Aorta (tissue), 5 donors: ENCODE measurements around the gene CNGA3. TPM values are rescaled to one million over a fixed set of nuclear protein-coding genes. Genes with fewer than 3 reads are reported as not detected.
A peak's percentile ranks its signal among the peaks of the same experiment; 100 is the strongest.

Experiments
- ATAC-seq: fragments of 200-7000 bp; cut with Tn5 transposase; one replicate; pipeline ENCODE4 v1.9.1; 2022; ENCODE audit warnings: moderate library complexity; ENCODE audit not compliant: low FRiP score
- DNase-seq, 2 donors: peaks; one replicate each; pipeline ENCODE4 v3.0.0-alpha.2; 2020
- H3K27ac ChIP-seq, 2 donors: one replicate each; pipeline ENCODE4 v1.5.1; 2013; ENCODE audit warnings: low read length in 2 of 2, mild to moderate bottlenecking in 2 of 2, moderate library complexity in 2 of 2, control low read depth in 1 of 2, inconsistent platforms in 1 of 2, low read depth in 1 of 2
- H3K27me3 ChIP-seq, 2 donors: one replicate each; pipeline ENCODE4 v1.6.1; 2013; ENCODE audit warnings: control low read depth in 1 of 2, low read length in 1 of 2, mild to moderate bottlenecking in 1 of 2, moderate library complexity in 1 of 2; ENCODE audit not compliant: insufficient read depth in 2 of 2, control insufficient read depth in 1 of 2
- H3K36me3 ChIP-seq, 2 donors: one replicate each; pipeline ENCODE4 v1.6.1; 2013; ENCODE audit warnings: control low read depth in 1 of 2, low read length in 1 of 2, mild to moderate bottlenecking in 1 of 2; ENCODE audit not compliant: insufficient read depth in 2 of 2, control insufficient read depth in 1 of 2
- H3K4me1 ChIP-seq, 2 donors: one replicate each; pipeline ENCODE4 v1.6.1; 2013; ENCODE audit warnings: low read length in 2 of 2, control low read depth in 1 of 2, mild to moderate bottlenecking in 1 of 2, moderate library complexity in 1 of 2; ENCODE audit not compliant: insufficient read depth in 2 of 2, control insufficient read depth in 1 of 2
- H3K4me3 ChIP-seq, 2 donors: one replicate each; pipeline ENCODE4 v1.5.1; 2013; ENCODE audit warnings: low read length in 2 of 2, control low read depth in 1 of 2, mild to moderate bottlenecking in 1 of 2
- H3K9me3 ChIP-seq: one replicate; pipeline ENCODE4 v1.6.1; 2013; ENCODE audit warnings: mild to moderate bottlenecking, low read length; ENCODE audit not compliant: control insufficient read depth
- WGBS, 2 donors: extraction: QIAGEN DNeasy Blood & Tissue Kit; methylation state at CpG; one replicate each; pipeline ENCODE4 v1.1.7; 2013; 5-methylcytosine and 5-hydroxymethylcytosine counted together
- intact Hi-C, 2 donors: fragments of 100-400 bp; cut with DNase I; formaldehyde crosslinking; loops; one replicate each; pipeline versions ENCODE4 v1.14.2 to v1.15.0; 2022
- polyA plus RNA-seq, 2 donors: library from polyadenylated mRNA; stranded (reverse); fragments of 200-250 nt; gene quantifications; one replicate each; pipeline ENCODE4 v1.2.3, GENCODE V29; 2013
- total RNA-seq, 2 donors: library from RNA; stranded (reverse); fragmentation: NEBNext Ultra II Directional; extraction: Animal tissue kit (Norgen Biotek cat#: 25700); gene quantifications; one replicate each; pipeline ENCODE4 v1.2.1, GENCODE V29; 2021
- donor health status: healthy with polysubstance abuse.
- donor health status: Bipolar disorder and iron deficiency.
- donor health status: DM: no; HTN: no; CAD: no.
- donor health status: DM: no; HTN: no; CAD: no.
- donor health status: DM: yes; HTN: yes; CAD: no.

The CNGA3 gene
- total and polyA plus RNA-seq, 4 donors, result not detected

- WGBS, 2 donors, result 6 to 9% methylated on average over 7 of the region's 7 CpGs
- no peaks in the 10 kb centered on the region for H3K36me3 ChIP-seq
- H3K27ac ChIP-seq, result no peak overlapping the region
- H3K4me3 ChIP-seq, result no peak overlapping the region
- DNase-seq (peak; percentile 84 to 92), ATAC-seq (peak; percentile 79)
- no peaks in the 10 kb centered on the region for H3K4me1 ChIP-seq
- intact Hi-C loops, result loop anchor here (2.0 to 10.0 kb wide), 2 partner anchors 578 to 680 kb away; no protein-coding TSS in a partner anchor
- no peaks in the 10 kb centered on the region for H3K27me3 ChIP-seq
- no peaks in the 10 kb centered on the region for H3K9me3 ChIP-seq
Measured at GRCh38 chr2:98385050-98385699, 38.9 kb downstream of the CNGA3 start.

GRCh38 chr2:98387478-98387877 is 41.2 kb downstream of the CNGA3 start:
- Histone ChIP-seq H3K27ac (no peak overlapping the region), H3K4me3 (no peak overlapping the region), H3K4me1 (no peaks in the 10 kb centered on the region), H3K27me3 (no peaks in the 10 kb centered on the region), H3K9me3 (no peaks in the 10 kb centered on the region), H3K36me3 (no peaks in the 10 kb centered on the region)
- ATAC-seq (no peak), DNase-seq (no peak)
- intact Hi-C loops, result loop anchor here in 1 of 2 donors (10.0 kb wide), 1 partner anchor 683 kb away; no protein-coding TSS in a partner anchor
- 89 to 91% methylated on average over 16 of the region's 16 CpGs for WGBS, 2 donors

GRCh38 chr2:98388081-98388480 is 41.8 kb downstream of the CNGA3 start:
- ATAC-seq (no peak), DNase-seq (no peak)
- Histone ChIP-seq H3K9me3 (no peaks in the 10 kb centered on the region), H3K27ac (no peak overlapping the region), H3K27me3 (no peaks in the 10 kb centered on the region), H3K4me1 (no peaks in the 10 kb centered on the region), H3K4me3 (no peak overlapping the region), H3K36me3 (no peaks in the 10 kb centered on the region)
- intact Hi-C loops, result loop anchor here in 1 of 2 donors (10.0 kb wide), 1 partner anchor 683 kb away; no protein-coding TSS in a partner anchor
- WGBS, 2 donors, result 87% methylated on average over 15 of the region's 15 CpGs

GRCh38 chr2:98388601-98389250 is 42.5 kb downstream of the CNGA3 start:
- no peak overlapping the region for H3K27ac ChIP-seq
- intact Hi-C loops, result loop anchor here in 1 of 2 donors (10.0 kb wide), 1 partner anchor 684 kb away; no protein-coding TSS in a partner anchor
- H3K9me3 ChIP-seq, result no peaks in the 10 kb centered on the region
- ATAC-seq, result no peak
- no peaks in the 10 kb centered on the region for H3K4me1 ChIP-seq
- H3K27me3 ChIP-seq, result no peaks in the 10 kb centered on the region
- 73 to 75% methylated on average over 17 of the region's 17 CpGs for WGBS, 2 donors
- no peak overlapping the region for H3K4me3 ChIP-seq
- DNase-seq, result no peak
- H3K36me3 ChIP-seq, result no peaks in the 10 kb centered on the region

GRCh38 chr2:98389251-98389605 is 43.0 kb downstream of the CNGA3 start:
- no peak for DNase-seq
- 89 to 91% methylated on average over 4 of the region's 4 CpGs for WGBS, 2 donors
- no peaks in the 10 kb centered on the region for H3K9me3 ChIP-seq
- H3K27ac ChIP-seq, result no peak overlapping the region
- H3K4me3 ChIP-seq, result no peak overlapping the region
- ATAC-seq, result no peak
- H3K36me3 ChIP-seq, result no peaks in the 10 kb centered on the region
- intact Hi-C loops, result loop anchor here in 1 of 2 donors (10.0 kb wide), 1 partner anchor 684 kb away; no protein-coding TSS in a partner anchor
- H3K4me1 ChIP-seq, result no peaks in the 10 kb centered on the region
- no peaks in the 10 kb centered on the region for H3K27me3 ChIP-seq

GRCh38 chr2:98390571-98391476 is 44.6 kb downstream of the CNGA3 start:
- no peak overlapping the region for H3K4me3 ChIP-seq
- WGBS, 2 donors, result 86% methylated on average over 19 of the region's 19 CpGs
- intact Hi-C loops, result no loop called here
- no peaks in the 10 kb centered on the region for H3K27me3 ChIP-seq
- no peaks in the 10 kb centered on the region for H3K36me3 ChIP-seq
- H3K4me1 ChIP-seq, result no peaks in the 10 kb centered on the region
- ATAC-seq, result no peak
- no peaks in the 10 kb centered on the region for H3K9me3 ChIP-seq
- DNase-seq, result peak in 1 of 2 donors; percentile 23
- H3K27ac ChIP-seq, result no peak overlapping the region

GRCh38 chr2:98391581-98392270 is 45.5 kb downstream of the CNGA3 start:
- ATAC-seq, result no peak
- H3K36me3 ChIP-seq, result no peaks in the 10 kb centered on the region
- no peaks in the 10 kb centered on the region for H3K4me1 ChIP-seq
- no peak for DNase-seq
- H3K27ac ChIP-seq, result no peak overlapping the region
- no peak overlapping the region for H3K4me3 ChIP-seq
- WGBS, 2 donors, result 93 to 94% methylated on average over 18 of the region's 18 CpGs
- no peaks in the 10 kb centered on the region for H3K9me3 ChIP-seq
- H3K27me3 ChIP-seq, result no peaks in the 10 kb centered on the region
- intact Hi-C loops, result no loop called here

- 90 to 92% methylated on average over 5 of the region's 5 CpGs for WGBS, 2 donors
- H3K9me3 ChIP-seq, result no peaks in the 10 kb centered on the region
- ATAC-seq, result no peak
- intact Hi-C loops, result no loop called here
- H3K36me3 ChIP-seq, result no peaks in the 10 kb centered on the region
- H3K4me1 ChIP-seq, result no peaks in the 10 kb centered on the region
- H3K27ac ChIP-seq, result no peak overlapping the region
- no peak for DNase-seq
- H3K27me3 ChIP-seq, result no peaks in the 10 kb centered on the region
- no peak overlapping the region for H3K4me3 ChIP-seq
Measured at GRCh38 chr2:98393354-98393753, 47.1 kb downstream of the CNGA3 start.
